GM19455 (cell line): ENCODE results near the gene DDX24.

Source experiments
- ATAC-seq: cut with Tn5 transposase; IDR thresholded peaks from one replicate; pipeline ENCODE4 v1.9.1; 2021; ENCODE audit not compliant: unreplicated experiment

The DDX24 gene

GRCh38 chr14:94115058-94115591, 34.1 kb upstream of the DDX24 start:
- no peak for ATAC-seq

GRCh38 chr14:94114589-94115057, 33.6 kb upstream of the DDX24 start:
- no peak for ATAC-seq

DNA sequence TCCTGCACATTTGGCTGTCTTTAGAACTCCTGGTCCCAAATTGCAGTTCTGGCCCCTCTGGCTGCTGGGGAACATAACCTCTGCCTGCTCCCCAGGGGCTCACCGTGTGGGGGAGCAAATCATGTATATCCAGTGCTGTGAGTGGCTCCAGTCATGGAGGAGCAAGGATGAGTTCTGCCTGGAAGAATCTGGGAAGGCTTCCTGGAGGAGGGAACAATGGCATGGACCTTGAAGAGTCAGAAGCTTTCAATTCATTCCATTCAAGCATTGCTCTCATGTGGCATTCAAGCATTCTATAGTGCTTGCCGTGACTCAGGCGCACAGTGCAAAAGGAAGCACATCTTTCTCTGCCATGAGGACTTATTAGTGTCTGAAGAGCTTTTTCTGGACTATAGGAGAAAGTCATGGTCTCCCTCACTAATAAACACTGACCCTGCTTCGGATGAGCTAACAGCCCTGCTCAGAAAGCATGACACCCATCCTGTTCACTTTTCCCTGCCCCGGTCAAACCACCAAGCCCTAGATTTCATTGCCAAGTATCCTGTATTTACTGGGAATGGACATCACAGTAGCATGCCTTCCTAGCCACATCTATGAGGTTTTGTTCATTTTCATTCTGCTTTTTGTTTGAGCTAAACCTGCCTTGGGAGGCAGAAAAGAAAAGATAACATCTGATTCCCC, 33.0 kb upstream of the DDX24 start:
- no peak for ATAC-seq

DNA sequence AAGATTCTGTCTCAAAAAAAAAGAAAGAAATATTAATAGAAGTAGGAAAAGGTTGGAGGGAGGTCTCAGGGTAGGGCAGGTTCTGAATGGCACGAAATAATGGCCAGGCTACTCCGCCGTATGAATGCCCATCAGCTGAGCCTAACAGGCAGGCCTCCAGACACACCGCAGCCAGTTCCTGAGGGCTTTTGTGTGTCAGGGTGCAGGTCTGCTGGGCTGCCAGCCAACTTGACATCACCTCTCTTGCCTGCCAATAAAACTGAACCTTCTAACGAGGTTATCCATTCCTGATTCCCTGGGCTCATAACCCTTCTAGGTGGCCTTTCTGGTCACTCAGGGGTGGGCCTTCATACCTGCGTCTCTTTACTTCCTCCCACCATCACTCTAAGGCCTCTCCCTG, 32.5 kb upstream of the DDX24 start:
- no peak for ATAC-seq

GRCh38 chr14:94113073-94113472, 32.1 kb upstream of the DDX24 start:
- no peak for ATAC-seq

GRCh38 chr14:94112513-94113063, 31.6 kb upstream of the DDX24 start:
- ATAC-seq = no peak

GRCh38 chr14:94111276-94112095, 30.5 kb upstream of the DDX24 start:
- ATAC-seq = no peak

DNA sequence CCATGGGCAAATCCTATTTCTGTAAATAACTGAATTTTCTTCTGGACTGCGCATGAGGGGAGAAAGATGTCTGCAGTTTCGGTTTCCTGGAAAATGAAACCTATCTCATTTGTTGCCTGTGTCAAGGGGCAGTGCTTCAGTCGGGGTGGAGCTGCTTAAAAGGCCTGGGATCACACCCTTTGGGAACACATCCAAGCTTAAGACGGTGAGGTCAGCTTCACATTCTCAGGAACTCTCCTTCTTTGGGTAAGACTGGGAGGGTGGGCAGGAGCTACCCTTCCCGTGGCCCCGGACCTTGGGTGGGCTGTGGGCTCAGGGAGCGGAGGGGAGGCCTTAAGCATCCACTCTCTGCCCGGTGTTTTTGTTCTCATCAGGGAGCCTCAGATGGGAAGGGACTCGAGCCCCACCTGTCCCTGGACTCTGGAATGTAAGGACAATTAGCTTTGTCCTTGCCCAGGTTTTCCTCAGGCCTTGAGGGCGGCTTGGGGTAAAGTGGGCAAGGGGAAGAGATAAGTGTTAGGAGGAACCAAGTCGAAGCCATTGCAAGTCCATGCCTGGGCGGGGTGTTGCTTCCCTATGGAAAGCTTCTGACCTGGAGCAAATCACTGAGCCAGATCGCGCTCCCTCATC, 29.7 kb upstream of the DDX24 start, which contains the start of gene IFI27:
Gene IFI27 (plus strand): TSS at position 185 of the 630 bp plus-strand sequence.
- ATAC-seq = no peak

- no peak for ATAC-seq
Observed at GRCh38 chr14:94109915-94110250, 28.9 kb upstream of the DDX24 start.

GRCh38 chr14:94104731-94105130, 23.7 kb upstream of the DDX24 start:
- no peak for ATAC-seq

- no peak for ATAC-seq
Observed at GRCh38 chr14:94103554-94104150, 22.6 kb upstream of the DDX24 start.

- ATAC-seq = no peak
Observed at GRCh38 chr14:94102768-94103482, 21.9 kb upstream of the DDX24 start.

DNA sequence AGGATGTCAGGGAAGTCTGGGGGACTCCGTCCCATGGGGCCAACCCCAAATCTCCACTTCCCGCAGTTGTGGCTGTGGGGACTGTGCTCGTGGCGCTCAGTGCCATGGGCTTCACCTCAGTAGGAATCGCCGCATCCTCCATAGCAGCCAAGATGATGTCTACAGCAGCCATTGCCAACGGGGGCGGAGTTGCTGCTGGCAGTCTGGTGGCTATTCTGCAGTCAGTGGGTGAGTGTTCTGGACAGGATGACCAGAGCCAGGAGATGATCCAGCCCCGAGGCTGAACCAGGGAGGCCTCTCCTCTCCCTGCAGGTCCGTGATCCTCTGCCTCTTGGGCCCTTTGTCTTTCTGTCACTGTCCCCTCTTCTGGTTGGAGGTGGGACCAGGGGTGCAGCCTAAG, 20.7 kb upstream of the DDX24 start:
- no peak for ATAC-seq

DNA sequence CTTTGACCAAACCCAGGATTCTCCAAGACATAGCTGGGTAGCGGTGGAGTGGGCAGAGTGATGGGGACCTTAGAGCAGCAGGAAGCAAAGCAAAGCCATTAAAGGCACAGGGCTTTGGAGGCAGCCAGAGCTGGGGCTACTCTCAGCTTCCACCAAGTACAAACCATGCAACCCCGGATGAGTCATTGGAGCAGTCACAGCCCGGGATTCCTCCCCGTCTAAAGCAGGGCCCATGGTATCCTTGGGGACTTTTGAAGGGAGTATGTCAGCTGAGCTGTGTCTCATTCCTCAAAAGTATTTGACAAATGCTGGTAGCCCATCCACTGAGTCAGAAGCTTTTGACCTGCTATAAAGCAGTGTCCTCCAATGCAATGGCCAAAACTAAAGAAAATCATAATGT, 19.8 kb upstream of the DDX24 start:
- no peak for ATAC-seq

DNA sequence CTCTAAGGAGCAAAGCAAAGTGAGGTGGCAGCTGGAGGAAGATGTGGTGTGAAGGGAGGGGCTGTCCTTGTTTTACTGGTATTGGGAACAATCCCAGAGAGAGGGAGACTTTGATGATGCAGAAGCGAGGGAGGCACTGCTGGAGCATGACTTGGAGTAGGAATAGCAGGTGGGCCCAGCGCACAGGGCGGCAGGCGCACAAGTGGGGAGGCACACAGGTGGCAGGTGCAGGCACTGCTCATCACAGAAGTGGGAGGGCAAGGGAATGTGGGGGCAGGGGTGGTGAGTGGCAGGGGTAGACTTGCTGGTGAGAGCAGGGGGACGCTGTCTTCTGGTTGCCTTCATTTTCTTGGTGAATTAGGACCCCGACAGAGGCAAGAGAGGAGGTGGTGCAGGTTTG, 18.0 kb upstream of the DDX24 start:
- ATAC-seq = no peak

- ATAC-seq = no peak
Observed at GRCh38 chr14:94098326-94098992, 17.5 kb upstream of the DDX24 start.

GRCh38 chr14:94097091-94097490, 16.1 kb upstream of the DDX24 start:
- no peak for ATAC-seq

DNA sequence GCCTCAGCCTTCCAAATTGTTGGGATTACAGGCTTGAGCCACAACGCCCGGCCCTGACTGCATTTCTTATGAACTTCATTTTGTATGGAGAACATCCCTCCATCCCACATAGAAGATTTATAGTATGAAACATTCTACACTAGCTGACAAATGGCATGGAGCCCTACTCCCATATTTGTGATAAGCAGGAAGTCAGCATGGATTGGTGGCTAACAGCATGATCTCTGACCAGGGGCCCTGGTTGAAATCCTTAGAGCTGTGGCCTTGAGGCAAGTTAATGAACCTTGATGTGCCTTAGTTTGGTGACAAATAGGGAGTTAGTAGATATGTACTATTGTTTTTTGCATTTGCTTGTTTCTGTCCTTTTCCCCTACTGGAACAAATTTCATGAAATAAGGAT, 12.4 kb upstream of the DDX24 start:
- no peak for ATAC-seq

DNA sequence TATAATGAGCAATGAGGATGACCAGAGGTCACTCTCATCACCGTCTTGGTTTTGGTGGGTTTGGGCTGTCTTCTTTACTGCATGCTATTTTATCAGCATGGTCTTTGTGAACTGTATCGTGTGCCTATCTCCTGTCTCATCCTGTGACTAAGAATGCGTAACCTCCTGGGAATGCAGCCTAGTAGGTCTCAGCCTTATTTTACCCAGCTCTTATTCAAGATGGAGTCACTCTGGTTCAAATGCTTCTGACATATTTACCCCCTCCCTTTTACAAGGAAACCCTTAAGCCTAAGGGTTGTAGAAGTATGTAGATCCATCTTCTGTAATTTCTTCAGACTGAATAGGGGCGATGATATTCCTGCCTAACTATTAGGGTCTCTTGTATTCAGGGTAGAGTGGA, 8.5 kb upstream of the DDX24 start:
- ATAC-seq = no peak

GRCh38 chr14:94088516-94088915, 7.5 kb upstream of the DDX24 start:
- no peak for ATAC-seq
